A549 (cell line): Measurements from ENCODE around the gene VAV3.

Experiments used
- BHLHE40 ChIP-seq: IDR thresholded peaks from 2 replicates; pipeline ENCODE4 v1.6.1; 2012; ENCODE audit warnings: low read depth, low read length, inconsistent platforms
- RAD21 ChIP-seq, 2 experiments: fragments of >200 bp in 1 of 2; sonication (Bioruptor Twin) in 1 of 2; formaldehyde crosslinking in 1 of 2; IDR thresholded peaks in 1 of 2; conservative IDR thresholded peaks in 1 of 2; 2 replicates in 1 of 2; 3 replicates in 1 of 2; pipeline ENCODE4 v1.6.1; 2012 to 2018; ENCODE audit warnings: inconsistent platforms in 1 of 2
- TF ChIP-seq, protein P1 (sequence below): fragments of >200 bp; sonication (Bioruptor Twin); formaldehyde crosslinking; IDR thresholded peaks from 3 replicates; pipeline ENCODE4 v1.5.1; 2016
- TF ChIP-seq, protein P2 (sequence below): fragments of 200-600 bp; sonication (generic); IDR thresholded peaks from 2 replicates; pipeline ENCODE4 v1.6.1; 2016; ENCODE audit warnings: antibody characterized with exemption, mild to moderate bottlenecking, moderate library complexity
- TF ChIP-seq, protein P3 (sequence below): IDR thresholded peaks from 2 replicates; pipeline ENCODE4 v1.6.1; 2012; ENCODE audit warnings: low read depth, borderline replicate concordance

DNA sequence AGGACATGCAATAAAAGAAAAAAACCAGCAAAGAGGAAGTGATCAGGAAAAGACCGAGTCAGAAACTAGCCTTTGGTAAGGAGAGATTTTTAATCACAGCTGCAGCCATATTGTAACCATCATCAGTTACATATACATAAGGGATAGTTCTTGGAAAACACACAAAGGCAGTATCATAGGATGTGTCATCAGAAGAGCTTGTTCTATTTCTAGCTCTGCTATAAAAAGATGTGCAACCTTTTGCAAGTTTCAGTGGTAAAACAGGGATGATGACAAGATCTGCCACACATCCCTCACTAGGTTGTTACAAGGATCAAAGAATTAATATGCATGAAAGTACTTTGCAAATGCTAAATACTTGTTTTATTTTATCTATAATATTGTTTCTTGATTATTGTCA is 342.0 kb downstream of the VAV3 start:
- TF ChIP-seq, protein P1, sequence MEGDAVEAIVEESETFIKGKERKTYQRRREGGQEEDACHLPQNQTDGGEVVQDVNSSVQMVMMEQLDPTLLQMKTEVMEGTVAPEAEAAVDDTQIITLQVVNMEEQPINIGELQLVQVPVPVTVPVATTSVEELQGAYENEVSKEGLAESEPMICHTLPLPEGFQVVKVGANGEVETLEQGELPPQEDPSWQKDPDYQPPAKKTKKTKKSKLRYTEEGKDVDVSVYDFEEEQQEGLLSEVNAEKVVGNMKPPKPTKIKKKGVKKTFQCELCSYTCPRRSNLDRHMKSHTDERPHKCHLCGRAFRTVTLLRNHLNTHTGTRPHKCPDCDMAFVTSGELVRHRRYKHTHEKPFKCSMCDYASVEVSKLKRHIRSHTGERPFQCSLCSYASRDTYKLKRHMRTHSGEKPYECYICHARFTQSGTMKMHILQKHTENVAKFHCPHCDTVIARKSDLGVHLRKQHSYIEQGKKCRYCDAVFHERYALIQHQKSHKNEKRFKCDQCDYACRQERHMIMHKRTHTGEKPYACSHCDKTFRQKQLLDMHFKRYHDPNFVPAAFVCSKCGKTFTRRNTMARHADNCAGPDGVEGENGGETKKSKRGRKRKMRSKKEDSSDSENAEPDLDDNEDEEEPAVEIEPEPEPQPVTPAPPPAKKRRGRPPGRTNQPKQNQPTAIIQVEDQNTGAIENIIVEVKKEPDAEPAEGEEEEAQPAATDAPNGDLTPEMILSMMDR = no peak
- TF ChIP-seq, protein P2, sequence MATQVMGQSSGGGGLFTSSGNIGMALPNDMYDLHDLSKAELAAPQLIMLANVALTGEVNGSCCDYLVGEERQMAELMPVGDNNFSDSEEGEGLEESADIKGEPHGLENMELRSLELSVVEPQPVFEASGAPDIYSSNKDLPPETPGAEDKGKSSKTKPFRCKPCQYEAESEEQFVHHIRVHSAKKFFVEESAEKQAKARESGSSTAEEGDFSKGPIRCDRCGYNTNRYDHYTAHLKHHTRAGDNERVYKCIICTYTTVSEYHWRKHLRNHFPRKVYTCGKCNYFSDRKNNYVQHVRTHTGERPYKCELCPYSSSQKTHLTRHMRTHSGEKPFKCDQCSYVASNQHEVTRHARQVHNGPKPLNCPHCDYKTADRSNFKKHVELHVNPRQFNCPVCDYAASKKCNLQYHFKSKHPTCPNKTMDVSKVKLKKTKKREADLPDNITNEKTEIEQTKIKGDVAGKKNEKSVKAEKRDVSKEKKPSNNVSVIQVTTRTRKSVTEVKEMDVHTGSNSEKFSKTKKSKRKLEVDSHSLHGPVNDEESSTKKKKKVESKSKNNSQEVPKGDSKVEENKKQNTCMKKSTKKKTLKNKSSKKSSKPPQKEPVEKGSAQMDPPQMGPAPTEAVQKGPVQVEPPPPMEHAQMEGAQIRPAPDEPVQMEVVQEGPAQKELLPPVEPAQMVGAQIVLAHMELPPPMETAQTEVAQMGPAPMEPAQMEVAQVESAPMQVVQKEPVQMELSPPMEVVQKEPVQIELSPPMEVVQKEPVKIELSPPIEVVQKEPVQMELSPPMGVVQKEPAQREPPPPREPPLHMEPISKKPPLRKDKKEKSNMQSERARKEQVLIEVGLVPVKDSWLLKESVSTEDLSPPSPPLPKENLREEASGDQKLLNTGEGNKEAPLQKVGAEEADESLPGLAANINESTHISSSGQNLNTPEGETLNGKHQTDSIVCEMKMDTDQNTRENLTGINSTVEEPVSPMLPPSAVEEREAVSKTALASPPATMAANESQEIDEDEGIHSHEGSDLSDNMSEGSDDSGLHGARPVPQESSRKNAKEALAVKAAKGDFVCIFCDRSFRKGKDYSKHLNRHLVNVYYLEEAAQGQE = no peak
- TF ChIP-seq, protein P3, sequence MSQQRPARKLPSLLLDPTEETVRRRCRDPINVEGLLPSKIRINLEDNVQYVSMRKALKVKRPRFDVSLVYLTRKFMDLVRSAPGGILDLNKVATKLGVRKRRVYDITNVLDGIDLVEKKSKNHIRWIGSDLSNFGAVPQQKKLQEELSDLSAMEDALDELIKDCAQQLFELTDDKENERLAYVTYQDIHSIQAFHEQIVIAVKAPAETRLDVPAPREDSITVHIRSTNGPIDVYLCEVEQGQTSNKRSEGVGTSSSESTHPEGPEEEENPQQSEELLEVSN = no peak
- TF ChIP-seq RAD21 (conservative IDR thresholded peaks at IDR 0.05 in 1 of 2, IDR thresholded peaks at IDR 0.05 in 1 of 2) = no peak
- TF ChIP-seq BHLHE40 = no peak
